Epithelial cell of proximal tubule (primary cell): Measurements from ENCODE around the gene ME1. TPM values are rescaled to one million over a fixed set of nuclear protein-coding genes. Genes with fewer than 3 reads are reported as not detected.
"Not testable (repeated sequence)": the region's sequence is repeated elsewhere in the genome, so short reads cannot be mapped to it uniquely, and the experiment has no call there.

Source experiments
- DNase-seq: peaks from one replicate; pipeline ENCODE4 v3.0.0-alpha.2; 2011; ENCODE audit warnings: low read depth
- H3K4me3 ChIP-seq: 2 replicates; pipeline ENCODE4 v1.5.1; 2011; ENCODE audit warnings: low read depth, mild to moderate bottlenecking, low read length
- CTCF ChIP-seq: conservative IDR thresholded peaks from 2 replicates; pipeline ENCODE4 v1.5.1; 2012; ENCODE audit warnings: low read depth, mild to moderate bottlenecking, low read length
- total RNA-seq: library from RNA; depleted of rRNA; stranded (reverse); fragments of >200 nt; gene quantifications from 2 replicates; pipeline ENCODE4 v1.2.3, GENCODE V29; 2015

Gene ME1
- total RNA-seq, 1 donor from 2014 or later = 13.3 TPM

GRCh38 chr6:83459663-83460062, 28.8 kb upstream of the ME1 start:
- no peak for DNase-seq
- TF ChIP-seq CTCF = no peak
- H3K4me3 ChIP-seq = no peak overlapping the region

GRCh38 chr6:83450015-83450414, 19.2 kb upstream of the ME1 start:
- not testable (repeated sequence) for H3K4me3 ChIP-seq, DNase-seq

GRCh38 chr6:83444086-83444699, 13.3 kb upstream of the ME1 start:
- H3K4me3 ChIP-seq, DNase-seq: not testable (repeated sequence)

GRCh38 chr6:83443516-83443915, 12.7 kb upstream of the ME1 start:
- DNase-seq = no peak
- TF ChIP-seq CTCF = no peak
- no peak overlapping the region for H3K4me3 ChIP-seq

- no peak for TF ChIP-seq CTCF
- H3K4me3 ChIP-seq = no peak overlapping the region
- DNase-seq = peak; percentile 33
Observed at GRCh38 chr6:83442752-83443151, 11.9 kb upstream of the ME1 start.

- TF ChIP-seq CTCF = no peak
- H3K4me3 ChIP-seq = no peak overlapping the region
- no peak for DNase-seq
Observed at GRCh38 chr6:83439201-83439600, 8.3 kb upstream of the ME1 start.

GRCh38 chr6:83436674-83437073, 5.8 kb upstream of the ME1 start:
- no peak overlapping the region for H3K4me3 ChIP-seq
- no peak for DNase-seq
- no peak for TF ChIP-seq CTCF

- no peak overlapping the region for H3K4me3 ChIP-seq
- TF ChIP-seq CTCF = no peak
- DNase-seq = no peak
Observed at GRCh38 chr6:83433177-83433576, 2.3 kb upstream of the ME1 start.
